HG02938 (cell line): Measurements from ENCODE around the gene RPAP2.
"Not testable (repeated sequence)": the region's sequence is repeated elsewhere in the genome, so short reads cannot be mapped to it uniquely, and the experiment has no call there.

Source experiments
- ATAC-seq: cut with Tn5 transposase; IDR thresholded peaks from one replicate; pipeline ENCODE4 v1.9.1; 2021; ENCODE audit warnings: mild to moderate bottlenecking, moderate library complexity; ENCODE audit not compliant: unreplicated experiment

RPAP2 gene

GRCh38 chr1:92323473-92324453 is 24.9 kb downstream of the RPAP2 start:
- ATAC-seq = no peak

DNA sequence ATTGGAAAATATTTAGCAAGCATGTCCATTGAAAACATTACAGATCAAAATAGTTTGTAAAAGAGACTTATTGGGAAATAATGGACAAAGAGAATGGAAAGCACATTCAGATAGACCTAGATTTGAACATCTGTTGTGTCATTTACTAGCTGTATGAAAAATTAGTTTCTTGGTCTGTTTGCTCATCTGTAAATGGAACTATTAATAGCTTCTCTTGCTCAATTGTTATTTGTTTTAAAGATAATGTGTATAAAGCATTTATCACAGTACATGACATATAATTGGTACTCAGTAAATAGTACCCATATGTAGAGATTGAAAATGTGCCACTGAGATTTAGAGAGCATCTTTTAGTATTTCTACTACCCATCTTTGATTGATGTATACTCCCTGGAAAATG is 25.9 kb downstream of the RPAP2 start:
- ATAC-seq = no peak

- no peak for ATAC-seq
Observed at GRCh38 chr1:92326681-92327080, 27.8 kb downstream of the RPAP2 start.

GRCh38 chr1:92327794-92328193 is 28.9 kb downstream of the RPAP2 start:
- no peak for ATAC-seq

- no peak for ATAC-seq
Observed at GRCh38 chr1:92329347-92330129, 30.7 kb downstream of the RPAP2 start.

DNA sequence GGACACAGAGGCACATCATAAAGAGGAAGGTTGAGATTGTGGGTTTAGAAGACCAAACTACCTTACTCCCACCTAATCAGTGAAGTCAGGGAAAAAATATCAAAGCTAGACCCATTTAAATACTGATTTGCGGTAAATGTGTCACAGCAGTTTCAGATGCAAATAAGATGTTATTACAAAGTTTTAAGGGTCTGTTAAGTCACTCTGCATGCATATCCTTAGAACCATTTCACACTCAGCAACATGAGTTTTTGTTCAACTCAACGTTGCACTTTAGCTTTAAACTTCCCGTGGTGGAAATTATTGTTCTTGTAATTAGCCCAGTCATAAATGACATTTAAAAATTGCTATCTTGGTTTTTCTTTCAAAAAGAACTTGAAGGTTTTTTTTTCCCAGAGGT is 34.8 kb downstream of the RPAP2 start:
- no peak for ATAC-seq

- ATAC-seq = no peak
Observed at GRCh38 chr1:92340154-92340553, 41.3 kb downstream of the RPAP2 start.

GRCh38 chr1:92342401-92342800 is 43.5 kb downstream of the RPAP2 start:
- no peak for ATAC-seq

- ATAC-seq = no peak
Observed at GRCh38 chr1:92343061-92343460, 44.2 kb downstream of the RPAP2 start.

- no peak for ATAC-seq
Observed at GRCh38 chr1:92346866-92347640, 48.2 kb downstream of the RPAP2 start.

- no peak for ATAC-seq
Observed at GRCh38 chr1:92352856-92353255, 54.0 kb downstream of the RPAP2 start.

DNA sequence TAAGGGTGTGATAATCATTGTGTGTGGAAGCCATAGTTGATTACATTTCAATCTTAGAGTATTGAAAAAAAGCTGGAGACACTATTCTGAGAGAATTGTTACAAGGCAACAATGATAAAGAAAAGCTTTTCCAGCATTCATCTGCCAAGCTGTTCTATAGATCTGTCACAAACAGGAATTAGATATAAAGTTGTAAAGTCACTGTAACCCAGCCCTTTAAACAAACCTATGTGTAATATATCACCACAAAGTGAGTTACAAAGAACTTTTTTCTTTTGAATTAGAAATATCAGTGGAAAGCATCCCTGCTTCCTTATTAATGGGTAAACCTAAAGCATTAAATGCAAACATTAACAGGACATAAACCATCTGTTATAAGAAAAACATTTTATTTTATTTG is 55.4 kb downstream of the RPAP2 start:
- no peak for ATAC-seq

- ATAC-seq = no peak
Observed at GRCh38 chr1:92356956-92357355, 58.1 kb downstream of the RPAP2 start.

GRCh38 chr1:92359382-92359781 is 60.5 kb downstream of the RPAP2 start:
- not testable (repeated sequence) for ATAC-seq

DNA sequence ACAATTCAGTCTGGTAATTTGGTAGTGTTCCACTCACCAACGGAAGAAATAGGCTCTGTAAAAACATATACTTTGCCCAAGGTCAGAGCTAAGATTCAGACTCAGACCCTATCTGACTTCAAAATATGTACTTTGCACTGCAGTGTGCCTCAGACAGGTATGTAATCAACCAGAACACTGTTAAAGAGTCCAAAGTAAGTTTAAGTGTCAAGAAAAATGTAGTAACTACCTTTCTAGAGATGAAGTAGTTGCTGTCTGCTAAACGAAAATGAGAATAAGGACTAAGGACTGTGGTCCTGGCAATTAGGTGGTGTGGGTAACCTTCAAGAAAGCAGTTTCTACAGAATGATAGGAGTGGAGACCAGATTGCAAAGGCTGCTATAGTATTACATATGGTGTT is 61.1 kb downstream of the RPAP2 start:
- ATAC-seq = no peak

DNA sequence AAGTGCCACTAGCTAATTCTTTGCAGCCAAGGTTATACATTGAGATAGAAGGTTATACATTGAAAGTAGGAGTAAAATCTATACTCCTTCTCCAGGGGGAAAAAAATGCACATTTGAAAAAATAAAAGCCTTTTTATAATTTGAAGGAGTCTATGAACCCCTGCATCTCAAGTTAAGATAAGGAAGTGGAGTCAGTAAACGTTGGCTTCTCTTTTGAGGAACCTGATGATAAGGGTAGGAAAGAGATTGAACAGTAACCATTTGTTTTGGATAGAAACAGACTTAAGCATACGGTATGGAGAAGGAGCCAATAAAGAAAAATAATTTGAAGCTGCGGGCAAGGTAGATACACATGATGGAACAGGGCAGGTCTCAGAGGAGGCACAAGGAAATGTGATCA is 64.1 kb downstream of the RPAP2 start:
- no peak for ATAC-seq

DNA sequence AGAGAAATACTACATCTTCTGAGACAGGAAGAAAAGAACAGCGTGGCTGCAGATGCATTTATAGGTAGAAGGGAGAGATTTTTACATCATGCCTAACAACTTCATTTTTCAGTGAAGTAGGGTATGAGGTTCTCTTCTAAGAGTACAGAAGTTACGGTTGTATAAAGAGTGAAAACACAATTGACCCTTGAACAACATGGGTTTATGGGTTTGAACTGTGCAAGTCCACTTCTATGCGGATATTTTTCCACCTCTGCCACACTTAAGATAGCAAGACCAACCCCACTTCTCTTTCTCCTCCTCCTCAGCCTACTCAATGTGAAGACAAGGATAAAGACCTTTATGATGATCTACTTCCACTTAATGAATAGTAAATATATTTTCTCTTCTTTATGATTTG is 64.5 kb downstream of the RPAP2 start:
- ATAC-seq = no peak

- ATAC-seq = no peak
Observed at GRCh38 chr1:92365378-92366039, 66.7 kb downstream of the RPAP2 start.

DNA sequence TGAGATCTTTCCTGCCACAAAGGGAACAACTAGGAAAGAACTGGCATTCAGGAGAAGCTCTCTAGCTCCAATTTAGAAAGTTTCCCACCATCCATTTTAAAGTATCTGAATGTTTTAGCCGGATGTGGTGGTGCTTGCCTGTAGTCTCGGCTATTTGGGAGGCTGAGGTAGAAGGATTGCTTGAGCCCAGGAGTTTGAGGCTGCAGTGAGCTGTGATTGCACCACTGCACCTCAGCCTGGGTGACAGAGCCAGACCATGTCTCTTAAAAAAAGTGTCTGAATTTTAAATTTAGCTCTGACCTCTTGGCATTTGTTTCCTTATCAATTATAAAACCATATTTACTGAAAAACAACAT is 67.2 kb downstream of the RPAP2 start:
- no peak for ATAC-seq

- peak; percentile 56 for ATAC-seq
Observed at GRCh38 chr1:92367496-92367895, 68.6 kb downstream of the RPAP2 start.

DNA sequence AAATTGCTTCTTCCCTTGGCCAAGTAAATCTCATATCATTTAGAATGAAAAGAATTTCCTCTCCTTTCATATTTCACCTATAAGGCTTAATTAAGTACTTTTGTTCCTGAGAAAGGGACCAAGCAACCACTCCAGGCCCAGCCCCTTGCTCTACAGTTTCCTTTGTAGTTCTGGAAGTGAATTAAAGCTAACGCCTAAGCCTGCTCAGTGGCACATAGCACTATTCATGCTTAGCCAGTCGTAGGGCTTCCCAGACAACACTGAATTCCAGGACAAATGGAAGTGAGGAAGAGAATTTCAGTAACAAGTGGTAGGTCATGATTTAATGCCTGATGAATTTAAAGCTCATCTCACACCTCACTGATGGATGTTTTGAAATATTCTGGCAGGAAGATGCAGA is 73.3 kb downstream of the RPAP2 start:
- ATAC-seq = no peak
